Activated naive CD8-positive, alpha-beta T cell treated with anti-CD3 and anti-CD28 coated beads, Interleukin-2, amount 50 U/mL, for 16 hours (primary cell): ENCODE measurements around the gene PDPK1.
"Not testable (repeated sequence)": the region's sequence is repeated elsewhere in the genome, so short reads cannot be mapped to it uniquely, and the experiment has no call there.

Source experiments
- DNase-seq: peaks from one replicate; pipeline ENCODE4 v3.0.0-alpha.2; 2020; ENCODE audit warnings: low read depth, low spot score

Gene PDPK1

DNA sequence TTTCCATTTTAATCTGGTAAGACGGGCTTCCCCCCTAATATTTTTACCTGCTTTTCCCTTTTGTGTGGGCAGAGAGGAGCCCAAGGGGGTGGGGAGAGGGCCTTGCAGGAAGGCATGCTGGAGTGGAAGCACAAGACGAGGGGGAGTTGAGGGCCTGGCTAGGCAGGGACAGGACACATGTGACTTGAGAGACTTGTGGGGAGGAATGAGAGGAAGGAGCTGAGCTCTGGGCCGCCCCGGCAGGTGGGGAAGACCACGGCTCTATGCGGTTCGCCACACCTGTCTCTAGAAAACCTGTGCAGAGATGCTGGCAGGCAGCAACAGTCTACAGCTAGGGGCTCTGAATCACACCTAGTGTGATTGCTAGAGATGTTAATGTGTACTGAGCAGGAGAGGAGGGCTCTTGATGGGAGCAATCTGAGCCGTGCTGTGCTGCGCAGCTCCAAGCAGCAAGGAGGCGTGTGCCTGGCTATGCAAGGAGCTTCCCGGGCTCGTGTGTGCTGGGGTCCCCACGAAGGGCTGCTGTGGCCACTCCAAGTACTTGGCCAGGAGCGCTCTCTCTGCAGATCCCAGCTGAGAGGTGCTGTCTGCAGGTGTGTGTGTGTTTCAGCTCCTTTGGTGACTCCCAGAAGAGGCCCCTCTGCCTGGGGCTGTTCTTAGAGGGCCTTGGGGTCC is 50.2 kb downstream of the PDPK1 start:
- no peak for DNase-seq

DNA sequence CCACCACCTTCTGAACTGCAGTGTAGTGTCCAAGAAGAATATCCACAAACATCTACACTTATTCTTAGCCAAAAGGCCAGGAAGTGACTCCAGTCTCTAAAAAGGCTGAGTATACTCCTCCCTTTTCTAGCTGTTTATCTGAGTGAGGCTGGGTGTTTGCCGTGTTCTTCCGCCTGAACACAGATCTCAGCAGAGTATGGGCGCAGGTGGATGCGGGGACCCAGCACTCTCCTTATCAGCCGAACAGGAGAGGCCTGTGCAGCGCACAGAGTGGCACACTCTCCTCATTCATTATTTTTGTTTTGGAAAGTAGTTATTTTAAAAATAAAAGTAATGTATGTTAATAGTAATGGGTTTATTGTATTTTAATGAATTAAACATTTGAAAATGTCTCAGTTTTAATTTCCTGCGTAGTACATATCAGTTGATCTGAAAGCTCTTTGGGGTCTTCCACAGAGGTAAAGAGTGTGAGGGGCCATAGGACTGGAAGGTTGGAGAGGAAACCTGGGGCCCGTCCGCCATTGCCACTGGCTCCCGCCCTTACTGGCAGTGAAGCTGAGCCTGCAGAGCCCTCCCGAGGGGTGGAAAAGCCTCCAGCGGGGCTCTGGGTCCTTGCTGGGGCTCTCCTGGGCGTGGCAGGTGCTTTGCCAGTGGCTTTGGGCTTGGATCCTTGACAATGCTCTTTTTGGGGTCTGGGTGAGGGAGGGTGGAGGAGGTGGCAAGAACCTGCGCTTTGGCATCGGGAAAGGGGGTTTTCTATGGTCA is 53.8 kb downstream of the PDPK1 start:
- DNase-seq = no peak

DNA sequence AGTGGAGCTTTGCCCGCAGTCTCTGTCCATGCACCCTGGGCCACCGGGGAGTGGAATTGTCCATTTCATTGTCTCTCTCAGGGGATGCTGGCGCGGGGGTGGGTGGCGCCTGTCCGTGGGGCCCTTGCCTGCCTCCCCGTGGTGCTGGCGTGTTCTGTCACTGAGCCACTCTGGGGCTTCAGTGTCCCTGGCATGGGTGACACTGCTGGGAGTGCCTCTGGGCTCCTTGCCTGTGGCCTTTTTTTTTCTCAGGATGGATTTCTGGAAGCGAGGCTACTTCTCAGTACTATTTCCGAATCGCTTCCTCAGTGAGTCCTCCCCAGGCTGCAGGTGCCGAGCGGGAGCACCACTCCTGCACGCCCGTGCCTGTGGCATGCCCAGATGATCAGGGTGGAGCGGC is 55.0 kb downstream of the PDPK1 start:
- no peak for DNase-seq

DNA sequence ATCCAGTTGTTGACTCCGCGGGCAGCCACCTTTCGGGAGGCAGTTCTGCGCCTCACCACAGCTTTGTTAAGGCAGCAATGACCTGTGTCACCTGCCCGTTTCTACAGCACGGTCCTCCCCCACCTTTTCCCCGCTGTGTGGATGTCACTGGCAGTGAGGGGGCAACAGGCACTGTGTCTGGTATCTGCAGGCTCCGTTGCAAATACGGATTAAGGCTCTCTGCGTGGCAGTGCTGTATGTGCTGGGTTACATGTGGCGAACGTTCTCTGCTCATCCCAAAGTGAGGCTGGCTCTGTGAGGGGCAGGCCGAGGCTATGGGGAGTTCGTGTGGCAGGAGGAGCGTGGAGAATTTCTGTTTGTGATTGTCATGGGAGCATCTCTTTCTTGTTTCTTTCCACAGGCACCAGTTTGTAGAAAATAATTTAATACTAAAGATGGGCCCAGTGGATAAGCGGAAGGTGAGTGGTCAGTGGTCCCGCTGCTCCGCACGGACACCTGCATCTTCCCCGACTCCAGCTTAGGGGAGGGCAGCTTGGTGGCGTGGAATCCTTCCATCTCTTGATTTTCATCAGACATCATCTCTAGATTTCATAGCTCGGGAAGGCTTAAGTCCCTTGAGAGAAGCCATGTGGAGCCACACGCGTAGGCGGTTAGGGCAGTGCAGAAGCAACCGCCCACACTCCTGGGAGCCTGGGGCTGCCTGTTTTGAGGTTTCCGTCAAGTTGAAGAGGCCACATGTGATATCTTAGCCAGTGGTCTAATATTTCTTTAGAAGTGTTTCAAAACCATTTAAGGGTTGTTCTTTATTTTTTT is 57.8 kb downstream of the PDPK1 start:
- no peak for DNase-seq

DNA sequence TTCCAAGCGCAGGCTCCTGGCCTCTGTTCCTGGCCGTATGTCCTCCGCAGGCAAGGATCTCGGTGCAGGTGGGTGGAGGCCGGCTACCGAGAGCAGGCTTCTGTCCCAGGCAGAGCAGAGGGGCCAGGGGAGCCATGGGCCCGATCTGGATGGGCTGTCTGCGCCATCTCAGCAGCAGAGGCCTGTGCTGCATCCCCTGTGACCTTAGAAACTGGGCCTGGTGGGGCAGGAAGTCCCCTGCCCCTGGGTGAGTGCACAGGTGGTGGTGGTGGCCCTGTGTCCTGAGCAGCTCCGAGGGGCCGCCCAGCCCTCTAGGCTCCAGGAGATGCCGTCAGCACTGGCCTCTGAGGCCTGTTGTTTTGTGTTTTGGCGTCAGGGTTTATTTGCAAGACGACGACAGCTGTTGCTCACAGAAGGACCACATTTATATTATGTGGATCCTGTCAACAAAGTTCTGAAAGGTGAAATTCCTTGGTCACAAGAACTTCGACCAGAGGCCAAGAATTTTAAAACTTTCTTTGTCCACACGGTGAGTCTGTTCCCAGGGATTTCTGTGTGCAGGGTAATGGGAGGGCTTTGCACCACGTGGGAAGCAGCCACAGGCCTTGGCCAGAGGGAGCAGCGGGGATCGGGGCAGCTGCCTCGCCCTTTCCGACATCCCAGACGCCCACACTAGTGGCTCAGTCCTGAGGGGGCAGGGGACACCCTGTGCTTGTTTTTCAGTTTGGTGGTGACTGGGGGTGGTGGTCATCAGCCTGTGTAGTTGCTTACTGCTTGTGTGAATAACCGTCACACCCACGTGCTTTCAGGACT is 59.1 kb downstream of the PDPK1 start:
- no peak for DNase-seq

DNA sequence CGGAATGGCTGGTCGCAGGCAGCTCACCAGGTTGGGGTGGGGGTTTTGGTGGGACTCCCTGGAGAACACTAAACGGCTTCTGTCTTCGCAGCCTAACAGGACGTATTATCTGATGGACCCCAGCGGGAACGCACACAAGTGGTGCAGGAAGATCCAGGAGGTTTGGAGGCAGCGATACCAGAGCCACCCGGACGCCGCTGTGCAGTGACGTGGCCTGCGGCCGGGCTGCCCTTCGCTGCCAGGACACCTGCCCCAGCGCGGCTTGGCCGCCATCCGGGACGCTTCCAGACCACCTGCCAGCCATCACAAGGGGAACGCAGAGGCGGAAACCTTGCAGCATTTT is 59.7 kb downstream of the PDPK1 start:
- no peak for DNase-seq

DNA sequence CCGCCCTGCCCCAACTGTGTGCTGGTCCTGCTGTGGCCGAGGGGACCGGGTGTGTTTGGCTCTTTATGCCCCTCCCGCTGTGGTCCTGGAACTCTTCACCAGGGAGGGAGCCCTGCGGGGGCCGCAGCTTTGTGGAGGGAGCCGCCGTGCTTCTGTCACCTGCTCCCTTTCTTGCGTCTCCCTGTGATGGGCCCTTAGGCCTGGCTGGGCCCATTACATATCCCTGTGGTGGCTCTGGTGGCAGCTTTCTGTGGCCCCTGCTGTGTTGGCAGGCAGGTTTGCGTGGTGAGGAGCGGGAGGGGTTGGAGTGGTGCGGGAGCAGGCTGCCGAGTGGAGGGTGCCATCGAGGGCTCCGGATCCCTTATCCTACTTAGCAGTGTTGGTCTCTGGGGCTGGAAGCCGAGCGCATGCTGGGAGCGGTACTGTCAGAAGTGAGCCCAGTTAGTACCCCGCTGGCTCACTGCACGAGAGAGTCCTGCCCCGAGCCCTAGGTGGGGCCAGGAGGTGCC is 60.4 kb downstream of the PDPK1 start:
- DNase-seq = no peak

DNA sequence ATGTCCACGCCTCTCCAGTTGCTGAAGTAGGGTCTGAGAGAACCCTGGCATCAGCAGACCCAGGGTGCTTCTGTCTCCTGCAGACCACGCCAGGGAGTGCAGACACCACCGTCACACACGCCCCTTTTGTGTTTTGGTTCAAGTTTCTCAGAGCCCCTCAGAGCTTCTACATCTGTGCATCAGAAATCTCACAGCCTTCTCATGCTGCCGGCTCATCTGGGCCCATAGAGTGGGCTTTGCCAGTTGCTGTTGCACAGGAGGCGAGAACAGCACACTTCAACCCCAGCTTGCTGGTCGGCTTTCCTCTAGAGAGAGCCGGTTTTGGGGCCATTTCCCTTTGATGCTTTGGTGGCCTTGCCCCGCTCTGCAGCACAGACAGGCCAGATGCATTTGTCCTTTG is 60.9 kb downstream of the PDPK1 start:
- no peak for DNase-seq

DNA sequence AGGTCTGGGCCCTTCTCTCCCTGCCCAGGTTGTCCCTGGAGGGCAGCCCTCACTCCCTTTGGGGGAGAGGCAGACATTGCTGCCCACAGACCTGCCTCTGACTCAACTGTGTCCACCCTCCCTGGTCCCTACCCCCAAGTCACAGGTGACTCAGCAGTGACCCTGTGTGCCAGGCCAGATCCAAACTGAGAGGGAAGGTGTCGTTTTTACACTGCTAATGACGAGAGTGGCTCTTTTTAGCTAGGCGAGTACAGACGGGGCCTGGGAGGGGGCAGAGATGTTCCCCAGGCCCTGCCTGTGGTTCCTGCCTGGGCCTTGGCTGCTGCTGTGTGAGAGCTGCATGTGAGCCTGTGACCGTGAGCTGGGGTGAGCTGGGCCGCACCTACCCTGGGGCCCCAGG is 61.3 kb downstream of the PDPK1 start:
- DNase-seq = not testable (repeated sequence)

DNA sequence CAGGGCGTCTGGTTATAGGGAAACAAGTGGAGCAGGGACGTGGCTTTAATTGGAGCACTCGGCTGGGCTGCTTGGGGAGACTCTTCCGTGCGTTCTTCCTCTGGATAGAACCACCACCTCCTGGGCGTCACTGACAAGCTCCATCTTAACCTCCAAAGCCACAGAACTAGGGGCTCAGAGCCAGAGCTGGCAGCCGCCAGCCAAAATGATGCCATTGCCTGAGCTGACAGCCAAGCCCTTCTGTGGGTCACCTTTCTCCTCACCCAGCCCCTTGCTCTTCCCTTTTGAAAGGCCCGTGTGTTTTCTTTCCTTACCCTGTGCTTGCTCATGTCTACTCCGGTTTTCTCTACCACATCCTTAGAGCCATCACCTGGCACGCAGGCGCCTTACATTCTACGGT is 62.0 kb downstream of the PDPK1 start:
- DNase-seq = not testable (repeated sequence)

DNA sequence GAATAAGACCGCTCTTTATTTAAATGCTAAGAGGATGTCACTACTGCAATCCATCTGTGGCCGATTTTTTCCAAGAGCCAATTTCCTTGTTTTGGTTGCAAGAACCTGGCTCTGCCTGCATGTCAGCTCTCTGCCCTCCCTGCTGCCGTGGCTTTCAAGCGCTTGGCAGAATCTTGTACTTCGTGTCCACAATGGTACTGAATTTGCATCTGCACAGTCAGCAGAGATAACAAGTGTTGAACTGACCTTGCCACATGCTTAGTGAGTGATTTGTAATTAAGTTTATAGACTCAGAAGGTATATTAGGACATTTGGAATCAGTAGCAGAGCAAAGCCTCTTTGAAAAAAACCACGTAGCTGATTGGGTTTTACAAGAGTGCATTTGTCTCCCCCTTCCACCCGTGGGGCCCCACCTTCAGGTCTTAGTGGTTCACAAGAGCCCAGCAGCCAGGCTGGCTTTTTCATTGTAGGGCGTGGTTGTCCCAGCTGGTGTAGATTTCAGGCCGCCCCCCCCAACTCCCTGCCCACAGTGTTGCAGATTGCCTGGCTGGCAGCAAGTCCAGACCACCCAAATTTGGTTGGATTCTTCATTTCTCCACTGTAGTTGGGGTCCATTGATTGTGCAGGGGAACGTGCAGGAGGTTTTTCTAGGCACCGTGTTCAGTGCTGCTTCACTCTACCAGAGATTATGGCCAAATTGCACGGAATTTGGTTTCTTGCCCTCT is 63.6 kb downstream of the PDPK1 start:
- not testable (repeated sequence) for DNase-seq

DNA sequence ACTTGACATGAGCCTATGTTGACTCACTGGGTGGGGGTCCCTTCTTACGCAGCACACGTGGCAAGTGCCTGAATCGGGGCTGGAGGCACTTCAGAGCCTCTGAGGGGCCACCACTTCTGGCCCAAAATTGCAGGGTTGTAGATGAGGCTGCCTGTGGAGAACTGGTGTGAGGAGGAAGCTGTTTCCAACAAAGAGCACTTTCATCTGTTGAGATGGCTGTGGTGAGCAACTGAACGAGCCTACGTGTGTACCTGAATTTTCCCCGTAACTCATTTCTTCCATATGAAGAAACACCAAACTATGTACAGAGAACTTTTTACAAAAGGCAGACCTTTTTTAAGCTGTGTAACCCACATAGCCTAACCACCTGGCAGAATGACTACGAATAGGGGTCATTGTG is 64.4 kb downstream of the PDPK1 start:
- DNase-seq = not testable (repeated sequence)

DNA sequence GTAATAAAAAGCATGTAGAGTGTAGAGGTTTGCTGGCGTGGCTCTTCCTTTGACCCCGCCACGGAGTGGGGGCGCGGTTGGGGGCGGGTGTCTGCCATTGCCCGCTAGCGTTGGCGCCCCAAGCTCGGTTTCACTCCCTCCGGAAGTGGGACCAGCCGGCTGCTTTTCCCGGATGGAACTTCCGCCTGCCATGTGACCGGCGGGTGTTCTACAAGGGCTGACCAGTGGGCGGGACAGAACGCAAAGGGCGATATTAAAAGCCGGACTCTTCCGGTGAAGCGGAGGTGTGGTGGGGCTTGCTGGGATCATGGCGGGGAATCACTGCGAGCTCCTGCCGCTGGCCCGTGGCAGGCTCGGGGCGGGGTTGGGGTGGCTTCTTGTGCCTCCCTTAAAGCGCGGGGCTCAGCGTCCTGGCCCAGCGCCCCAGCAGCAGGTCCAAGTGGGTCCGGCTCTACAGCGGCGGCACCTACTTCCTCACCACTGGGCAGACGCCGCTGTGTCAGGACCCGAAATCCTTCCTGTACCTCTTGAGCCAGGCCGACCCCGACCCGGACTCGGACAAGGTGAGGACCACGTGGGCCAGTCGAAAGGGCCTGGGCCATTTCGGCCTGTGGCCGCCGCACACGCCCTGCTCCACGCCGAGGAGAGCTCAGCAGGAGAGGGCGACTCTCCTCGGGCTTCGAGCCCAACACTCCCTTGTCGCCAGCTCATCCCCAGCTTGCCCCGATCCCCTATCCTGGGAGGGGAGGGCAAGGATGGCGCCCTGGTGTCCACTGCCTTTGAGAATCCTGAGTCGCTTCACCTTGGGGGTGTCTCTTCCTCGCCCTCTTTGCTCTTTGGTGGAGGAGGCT is 65.6 kb downstream of the PDPK1 start:
- peak; percentile 72 for DNase-seq

DNA sequence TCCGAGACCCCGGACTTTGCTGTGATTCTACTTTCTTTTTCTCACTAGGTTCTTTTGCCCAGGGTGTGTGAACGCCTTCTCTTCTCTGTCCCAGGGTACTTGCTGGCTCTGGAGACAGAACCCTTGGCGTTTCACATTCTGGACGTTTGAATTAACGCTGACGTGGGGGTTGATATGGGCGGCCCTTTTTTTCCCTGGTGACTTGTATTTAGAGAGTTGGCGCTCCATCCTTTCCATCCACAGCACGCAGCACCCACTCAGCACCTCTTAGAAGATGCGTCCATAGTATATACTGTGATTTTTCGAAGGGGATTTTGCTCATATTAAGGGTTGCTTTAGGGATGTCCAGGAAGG is 66.2 kb downstream of the PDPK1 start:
- DNase-seq = not testable (repeated sequence)

DNA sequence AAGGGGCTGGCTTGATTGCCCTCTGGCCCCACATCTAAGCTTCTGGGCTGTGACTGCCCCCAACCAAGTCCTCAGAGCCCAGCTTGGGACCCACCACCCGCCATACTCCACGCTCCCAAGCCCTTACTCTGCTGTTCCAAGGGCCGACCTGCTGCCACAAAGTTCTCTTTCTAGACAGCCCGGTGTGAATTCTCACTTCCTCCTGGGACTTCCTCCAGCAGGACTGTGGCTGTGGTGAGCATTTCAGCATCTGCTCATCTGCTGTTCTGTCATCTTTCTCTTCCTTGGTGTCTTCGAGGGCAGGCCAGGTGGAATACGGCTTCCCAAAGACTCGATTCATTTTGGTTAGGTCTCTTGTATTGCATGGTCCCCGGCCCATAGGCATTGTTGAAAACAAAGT is 69.0 kb downstream of the PDPK1 start:
- DNase-seq = not testable (repeated sequence)

DNA sequence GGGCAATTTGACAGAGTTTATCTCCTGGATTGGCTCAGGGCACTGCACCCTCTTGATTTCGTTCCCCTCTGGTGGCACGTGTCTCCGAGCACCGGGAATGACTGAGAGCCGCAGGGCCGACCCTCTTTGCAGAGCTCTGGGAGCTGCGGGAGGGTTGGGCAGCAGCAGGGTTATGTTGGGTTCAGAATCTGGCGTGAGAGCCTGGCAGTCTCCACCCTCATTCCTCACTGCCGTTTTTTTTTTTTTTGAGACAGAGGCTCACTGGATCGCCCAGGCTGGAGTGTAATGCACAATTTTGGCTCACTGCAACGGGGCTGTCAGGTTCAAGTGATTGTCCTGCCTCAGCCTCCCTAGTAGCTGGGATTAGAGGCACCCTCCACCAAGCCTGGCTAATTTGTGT is 71.5 kb downstream of the PDPK1 start:
- DNase-seq = not testable (repeated sequence)

DNA sequence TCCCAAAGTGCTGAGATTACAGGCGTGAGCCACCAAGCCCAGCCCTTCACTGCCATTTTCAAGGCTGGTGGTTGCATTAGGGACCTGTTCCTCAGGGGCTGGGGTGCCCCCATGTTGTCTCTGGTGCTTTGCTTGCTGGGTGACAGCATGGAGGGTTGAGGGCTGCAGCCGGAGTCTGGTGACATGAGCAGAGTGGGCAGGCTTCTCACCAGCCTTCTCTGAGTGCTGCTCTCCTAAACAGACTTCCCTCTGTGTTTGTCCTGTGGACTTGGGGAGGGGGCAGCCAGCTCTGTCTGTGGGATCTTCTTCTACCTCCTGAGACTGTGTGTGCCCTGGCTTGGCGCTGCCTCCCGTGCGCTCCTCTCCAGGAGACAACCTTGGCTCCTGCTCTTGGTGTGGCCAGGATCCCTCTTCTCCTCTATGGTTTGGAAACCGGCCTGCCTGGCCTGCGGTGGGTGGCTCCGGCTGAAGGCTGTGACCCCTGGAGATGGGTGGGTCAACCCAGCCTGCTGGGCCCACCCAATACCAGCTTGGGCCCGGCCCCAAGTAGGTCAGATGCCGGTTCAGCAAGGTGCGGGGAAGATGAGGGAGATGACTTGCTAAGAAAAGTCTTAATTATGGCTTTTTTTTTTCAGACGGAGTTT is 72.1 kb downstream of the PDPK1 start:
- no peak for DNase-seq

DNA sequence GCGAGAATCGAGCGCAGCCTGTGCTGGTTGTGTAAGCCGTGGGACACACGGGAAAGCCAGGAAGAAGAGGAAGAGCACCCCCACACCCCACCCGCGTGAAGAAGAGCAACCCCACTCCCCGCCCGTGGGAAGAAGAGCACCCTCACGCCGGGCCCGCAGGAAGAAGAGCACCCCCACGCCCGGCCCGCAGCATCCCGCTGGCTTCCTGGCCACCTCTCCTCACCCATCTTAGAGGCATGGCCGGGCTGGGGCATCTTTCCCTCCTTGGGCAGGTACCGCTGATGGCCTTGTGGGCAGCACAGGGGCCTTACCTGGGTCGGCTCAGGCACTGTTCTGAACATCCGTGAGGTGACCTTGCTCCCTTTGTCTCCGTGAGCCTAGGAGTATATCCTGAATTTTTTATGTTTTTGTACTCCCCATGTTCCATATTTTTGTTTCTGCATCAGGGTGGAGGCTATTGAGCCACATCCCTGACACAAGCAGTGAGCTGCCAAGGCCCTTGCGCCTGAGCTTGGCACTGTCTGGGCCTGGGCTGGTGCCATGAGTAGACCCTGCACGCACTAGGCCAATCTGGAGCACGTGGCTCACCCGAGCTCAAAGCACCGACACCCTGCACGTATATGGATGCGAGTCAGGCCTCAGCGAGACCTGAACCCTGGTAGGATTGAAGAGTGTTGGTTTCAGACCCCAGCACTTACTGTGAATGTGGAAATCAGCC is 73.1 kb downstream of the PDPK1 start:
- DNase-seq = no peak

DNA sequence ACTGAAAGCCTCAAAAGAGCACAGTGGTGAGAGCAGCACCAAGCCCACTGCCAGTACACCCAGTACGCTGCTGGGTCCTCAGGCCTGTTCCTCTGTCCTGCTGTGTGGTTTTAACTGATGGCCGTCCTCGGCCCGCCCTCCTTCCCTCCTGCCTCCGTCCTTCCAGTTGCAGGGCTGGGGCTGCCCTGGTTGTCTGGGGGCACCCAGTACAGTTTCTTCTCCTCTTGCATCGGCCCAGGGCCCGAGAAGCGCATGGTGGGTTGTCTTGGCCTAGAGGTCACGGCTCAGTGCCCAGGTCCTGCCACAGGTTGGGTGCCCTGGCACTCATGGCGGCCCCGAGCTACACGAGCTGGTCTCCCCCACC is 73.7 kb downstream of the PDPK1 start:
- DNase-seq = no peak
